Measurements from ENCODE around the gene GAB1.

- TF ChIP-seq CTCF (IDR thresholded peaks at IDR 0.05) (no peak), EZH2 (IDR thresholded peaks at IDR 0.05; ENCODE audit: borderline replicate concordance, insufficient read depth, low read depth, low read length, poor library complexity, severe bottlenecking) (no peak)
Observed at GRCh38 chr4:143432258-143432591, 95.5 kb downstream of the GAB1 start.
